Measurements from ENCODE around the gene EGFLAM. TPM values are rescaled to one million over a fixed set of nuclear protein-coding genes. Genes with fewer than 3 reads are reported as not detected.
A peak's percentile ranks its signal among the peaks of the same experiment; 100 is the strongest.

EGFLAM gene
- total and polyA plus RNA-seq, 5 donors, result 2.4 to 4.5 (median 3.4) TPM

- ATAC-seq (no peak), DNase-seq (no peak)
- Histone ChIP-seq H3K4me3 (ENCODE audit: low read length) (no peak overlapping the region), H3K27ac (ENCODE audit: low read length) (no peak overlapping the region), H3K9me3 (ENCODE audit: control insufficient read depth, low read length) (no peaks in the 10 kb centered on the region), H3K27me3 (ENCODE audit: control insufficient read depth, insufficient read depth) (peaks cover 2% of the 10 kb centered on the region), H3K4me1 (ENCODE audit: control insufficient read depth, insufficient read depth, low read length) (peaks cover 2% of the 10 kb centered on the region)
- 88% methylated on average over 1 of the region's 1 CpG for WGBS
- intact Hi-C loops (cut with DNase I), result no loop called here
Observed at GRCh38 chr5:38378579-38378978, 120.2 kb downstream of the EGFLAM start.

- intact Hi-C loops (cut with DNase I), result no loop called here
Observed at GRCh38 chr5:38379350-38379937, 121.1 kb downstream of the EGFLAM start.

GRCh38 chr5:38380537-38380936, 122.2 kb downstream of the EGFLAM start:
- 90% methylated on average over 4 of the region's 4 CpGs for WGBS
- Histone ChIP-seq H3K4me3 (ENCODE audit: low read length) (no peak overlapping the region), H3K27ac (ENCODE audit: low read length) (no peak overlapping the region), H3K9me3 (ENCODE audit: control insufficient read depth, low read length) (no peaks in the 10 kb centered on the region), H3K27me3 (ENCODE audit: control insufficient read depth, insufficient read depth) (peaks cover 2% of the 10 kb centered on the region), H3K4me1 (ENCODE audit: control insufficient read depth, insufficient read depth, low read length) (peaks cover 2% of the 10 kb centered on the region)
- DNase-seq (no peak), ATAC-seq (no peak)
- intact Hi-C loops (cut with DNase I), result no loop called here

More at GRCh38 chr5:38379350-38379937, 121.1 kb downstream of the EGFLAM start:
- WGBS, result 17% methylated on average over 7 of the region's 7 CpGs
- no peaks in the 10 kb centered on the region for H3K9me3 ChIP-seq (ENCODE audit: control insufficient read depth, low read length)
- H3K27me3 ChIP-seq (ENCODE audit: control insufficient read depth, insufficient read depth), result peaks cover 2% of the 10 kb centered on the region
- H3K4me1 ChIP-seq (ENCODE audit: control insufficient read depth, insufficient read depth, low read length), result peaks cover 2% of the 10 kb centered on the region
- no peak for DNase-seq
- H3K4me3 ChIP-seq (ENCODE audit: low read length), result no peak overlapping the region
- no peak for ATAC-seq
- no peak overlapping the region for H3K27ac ChIP-seq (ENCODE audit: low read length)

GRCh38 chr5:38381361-38381760, 123.0 kb downstream of the EGFLAM start:
- DNase-seq (no peak), ATAC-seq (no peak)
- WGBS, result 93% methylated on average over 5 of the region's 5 CpGs
- intact Hi-C loops (cut with DNase I), result no loop called here
- Histone ChIP-seq H3K4me1 (ENCODE audit: control insufficient read depth, insufficient read depth, low read length) (peaks cover 2% of the 10 kb centered on the region), H3K27me3 (ENCODE audit: control insufficient read depth, insufficient read depth) (peaks cover 2% of the 10 kb centered on the region), H3K27ac (ENCODE audit: low read length) (no peak overlapping the region), H3K4me3 (ENCODE audit: low read length) (no peak overlapping the region), H3K9me3 (ENCODE audit: control insufficient read depth, low read length) (no peaks in the 10 kb centered on the region)

GRCh38 chr5:38382898-38383297, 124.5 kb downstream of the EGFLAM start:
- 38% methylated on average over 7 of the region's 7 CpGs for WGBS
- peak; percentile 87 to 92 for ATAC-seq
- H3K4me3 ChIP-seq (ENCODE audit: low read length), result no peak overlapping the region
- H3K27me3 ChIP-seq (ENCODE audit: control insufficient read depth, insufficient read depth), result peaks cover 2% of the 10 kb centered on the region
- no peaks in the 10 kb centered on the region for H3K9me3 ChIP-seq (ENCODE audit: control insufficient read depth, low read length)
- intact Hi-C loops (cut with DNase I), result no loop called here
- H3K4me1 ChIP-seq (ENCODE audit: control insufficient read depth, insufficient read depth, low read length), result peaks cover 2% of the 10 kb centered on the region
- DNase-seq, result peak; percentile 44 to 77 (median 64)
- no peak overlapping the region for H3K27ac ChIP-seq (ENCODE audit: low read length)

- Histone ChIP-seq H3K9me3 (ENCODE audit: control insufficient read depth, low read length) (no peaks in the 10 kb centered on the region), H3K4me3 (ENCODE audit: low read length) (no peak overlapping the region), H3K4me1 (ENCODE audit: control insufficient read depth, insufficient read depth, low read length) (peaks cover 2% of the 10 kb centered on the region), H3K27ac (ENCODE audit: low read length) (no peak overlapping the region), H3K27me3 (ENCODE audit: control insufficient read depth, insufficient read depth) (peaks cover 2% of the 10 kb centered on the region)
- intact Hi-C loops (cut with DNase I), result no loop called here
- WGBS, result 47% methylated on average over 3 of the region's 3 CpGs
- ATAC-seq (peak in 1 of 2 donors; percentile 8), DNase-seq (no peak)
Observed at GRCh38 chr5:38383701-38384100, 125.3 kb downstream of the EGFLAM start.

GRCh38 chr5:38384396-38384795, 126.0 kb downstream of the EGFLAM start:
- 76% methylated on average over 3 of the region's 3 CpGs for WGBS
- DNase-seq (no peak), ATAC-seq (peak in 1 of 2 donors; percentile 11)
- intact Hi-C loops (cut with DNase I), result no loop called here
- H3K9me3 ChIP-seq (ENCODE audit: control insufficient read depth, low read length), result no peaks in the 10 kb centered on the region
- H3K27ac ChIP-seq (ENCODE audit: low read length), result no peak overlapping the region
- peaks cover under 1% of the 10 kb centered on the region for H3K4me1 ChIP-seq (ENCODE audit: control insufficient read depth, insufficient read depth, low read length)
- no peak overlapping the region for H3K4me3 ChIP-seq (ENCODE audit: low read length)
- peaks cover 2% of the 10 kb centered on the region for H3K27me3 ChIP-seq (ENCODE audit: control insufficient read depth, insufficient read depth)

- intact Hi-C loops (cut with DNase I), result no loop called here
- Histone ChIP-seq H3K4me3 (ENCODE audit: low read length) (no peak overlapping the region), H3K4me1 (ENCODE audit: control insufficient read depth, insufficient read depth, low read length) (no peaks in the 10 kb centered on the region), H3K27me3 (ENCODE audit: control insufficient read depth, insufficient read depth) (no peaks in the 10 kb centered on the region), H3K9me3 (ENCODE audit: control insufficient read depth, low read length) (no peaks in the 10 kb centered on the region), H3K27ac (ENCODE audit: low read length) (no peak overlapping the region)
- no peak for ATAC-seq
- 84% methylated on average over 2 of the region's 2 CpGs for WGBS
- no peak for DNase-seq
Observed at GRCh38 chr5:38387161-38387560, 128.8 kb downstream of the EGFLAM start.

- H3K9me3 ChIP-seq (ENCODE audit: control insufficient read depth, low read length), result no peaks in the 10 kb centered on the region
- H3K27ac ChIP-seq (ENCODE audit: low read length), result no peak overlapping the region
- no peaks in the 10 kb centered on the region for H3K27me3 ChIP-seq (ENCODE audit: control insufficient read depth, insufficient read depth)
- DNase-seq (no peak), ATAC-seq (no peak)
- 94% methylated on average over 15 of the region's 15 CpGs for WGBS
- no peaks in the 10 kb centered on the region for H3K4me1 ChIP-seq (ENCODE audit: control insufficient read depth, insufficient read depth, low read length)
- H3K4me3 ChIP-seq (ENCODE audit: low read length), result no peak overlapping the region
- intact Hi-C loops (cut with DNase I), result no loop called here
Observed at GRCh38 chr5:38393636-38394035, 135.3 kb downstream of the EGFLAM start.

GRCh38 chr5:38396766-38397165, 138.4 kb downstream of the EGFLAM start:
- intact Hi-C loops (cut with DNase I), result no loop called here
- H3K27ac ChIP-seq (ENCODE audit: low read length), result no peak overlapping the region
- no peaks in the 10 kb centered on the region for H3K9me3 ChIP-seq (ENCODE audit: control insufficient read depth, low read length)
- ATAC-seq (no peak), DNase-seq (no peak)
- H3K4me3 ChIP-seq (ENCODE audit: low read length), result no peak overlapping the region
- H3K4me1 ChIP-seq (ENCODE audit: control insufficient read depth, insufficient read depth, low read length), result no peaks in the 10 kb centered on the region
- 50% methylated on average over 6 of the region's 6 CpGs for WGBS
- H3K27me3 ChIP-seq (ENCODE audit: control insufficient read depth, insufficient read depth), result no peaks in the 10 kb centered on the region

GRCh38 chr5:38400365-38400764, 142.0 kb downstream of the EGFLAM start:
- H3K4me3 ChIP-seq (ENCODE audit: low read length), result no peak overlapping the region
- intact Hi-C loops (cut with DNase I), result no loop called here
- DNase-seq (no peak), ATAC-seq (peak; percentile 72 to 89)
- H3K27me3 ChIP-seq (ENCODE audit: control insufficient read depth, insufficient read depth), result no peaks in the 10 kb centered on the region
- H3K4me1 ChIP-seq (ENCODE audit: control insufficient read depth, insufficient read depth, low read length), result no peaks in the 10 kb centered on the region
- H3K9me3 ChIP-seq (ENCODE audit: control insufficient read depth, low read length), result no peaks in the 10 kb centered on the region
- H3K27ac ChIP-seq (ENCODE audit: low read length), result no peak overlapping the region
- 50% methylated on average over 2 of the region's 2 CpGs for WGBS

- H3K27me3 ChIP-seq (ENCODE audit: control insufficient read depth, insufficient read depth), result no peaks in the 10 kb centered on the region
- no peak for DNase-seq
- H3K9me3 ChIP-seq (ENCODE audit: control insufficient read depth, low read length), result no peaks in the 10 kb centered on the region
- WGBS, result 87% methylated on average over 1 of the region's 1 CpG
- no peak overlapping the region for H3K27ac ChIP-seq (ENCODE audit: low read length)
- H3K4me1 ChIP-seq (ENCODE audit: control insufficient read depth, insufficient read depth, low read length), result no peaks in the 10 kb centered on the region
- no peak for ATAC-seq
- H3K4me3 ChIP-seq (ENCODE audit: low read length), result no peak overlapping the region
- intact Hi-C loops (cut with DNase I), result no loop called here
Observed at GRCh38 chr5:38401145-38401544, 142.8 kb downstream of the EGFLAM start.

Measured in right cardiac atrium (tissue), 5 donors.